ENCODE measurements around the gene SSBP3.

DNA sequence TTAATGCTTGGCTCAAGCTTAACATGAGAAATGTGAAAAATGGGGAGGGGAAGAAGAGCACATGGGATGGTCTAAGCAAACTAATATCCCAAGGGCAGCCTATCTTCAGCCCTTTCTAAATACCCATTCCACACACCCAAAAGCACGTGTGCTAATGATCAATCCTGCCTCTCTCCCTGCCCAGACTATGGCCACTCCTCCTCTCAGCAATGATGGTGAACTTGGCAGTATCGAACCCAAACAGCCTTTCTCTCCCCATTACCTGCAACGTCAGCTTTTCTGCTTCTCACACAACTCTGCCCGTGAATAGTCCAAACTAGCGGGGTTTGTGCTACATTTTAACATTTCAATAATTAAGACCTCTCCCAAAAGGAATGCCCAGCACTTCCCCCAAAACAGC lies 41.6 kb downstream of the SSBP3 start:
- no peak for TF ChIP-seq RCOR1 (IDR thresholded peaks at IDR 0.05; ENCODE audit: low read length)
- TF ChIP-seq, protein P1, sequence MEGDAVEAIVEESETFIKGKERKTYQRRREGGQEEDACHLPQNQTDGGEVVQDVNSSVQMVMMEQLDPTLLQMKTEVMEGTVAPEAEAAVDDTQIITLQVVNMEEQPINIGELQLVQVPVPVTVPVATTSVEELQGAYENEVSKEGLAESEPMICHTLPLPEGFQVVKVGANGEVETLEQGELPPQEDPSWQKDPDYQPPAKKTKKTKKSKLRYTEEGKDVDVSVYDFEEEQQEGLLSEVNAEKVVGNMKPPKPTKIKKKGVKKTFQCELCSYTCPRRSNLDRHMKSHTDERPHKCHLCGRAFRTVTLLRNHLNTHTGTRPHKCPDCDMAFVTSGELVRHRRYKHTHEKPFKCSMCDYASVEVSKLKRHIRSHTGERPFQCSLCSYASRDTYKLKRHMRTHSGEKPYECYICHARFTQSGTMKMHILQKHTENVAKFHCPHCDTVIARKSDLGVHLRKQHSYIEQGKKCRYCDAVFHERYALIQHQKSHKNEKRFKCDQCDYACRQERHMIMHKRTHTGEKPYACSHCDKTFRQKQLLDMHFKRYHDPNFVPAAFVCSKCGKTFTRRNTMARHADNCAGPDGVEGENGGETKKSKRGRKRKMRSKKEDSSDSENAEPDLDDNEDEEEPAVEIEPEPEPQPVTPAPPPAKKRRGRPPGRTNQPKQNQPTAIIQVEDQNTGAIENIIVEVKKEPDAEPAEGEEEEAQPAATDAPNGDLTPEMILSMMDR (IDR thresholded peaks at IDR 0.05): no peak
- no peak for TF ChIP-seq MAX (IDR thresholded peaks at IDR 0.05; ENCODE audit: low read depth)
